OCI-M2 (cell line): ENCODE results near the gene PCSK5.

Source experiments
- DNase-seq: peaks from one replicate; lab custom pipeline; 2025; ENCODE audit not compliant: unreplicated experiment; lab: John Stamatoyannopoulos, UW

The PCSK5 gene

DNA sequence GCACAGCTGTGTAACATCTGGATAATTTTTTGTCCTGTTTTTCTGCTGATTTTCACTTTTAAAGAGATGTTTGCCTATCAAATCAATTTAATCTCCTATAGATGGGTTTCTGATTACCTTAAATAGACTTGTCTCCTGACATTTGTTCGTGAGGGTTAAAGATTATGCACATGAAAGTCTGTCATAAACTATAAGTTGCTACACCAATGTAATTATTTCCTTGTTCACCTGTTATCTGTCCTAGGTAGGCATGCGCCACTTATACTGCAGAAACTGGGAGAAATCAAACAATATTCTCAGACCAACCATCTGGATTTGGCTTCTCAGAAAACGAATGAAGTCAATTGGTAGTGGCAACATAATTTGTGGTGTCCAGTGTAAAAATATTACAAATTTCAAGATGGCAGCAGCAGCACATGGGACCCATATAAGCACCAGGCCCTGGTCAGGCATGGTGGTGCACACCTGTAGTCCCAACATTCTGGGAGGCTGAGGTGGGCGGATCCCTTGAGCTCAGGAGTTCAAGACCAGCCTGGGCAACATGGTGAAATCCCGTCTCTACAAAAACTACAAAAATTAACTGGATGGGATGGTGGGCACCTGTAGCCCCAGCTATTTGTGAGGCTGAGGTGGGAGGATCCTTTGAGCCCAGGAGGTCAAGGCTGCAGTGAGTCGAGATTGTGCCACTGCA lies 483.5 kb downstream of the PCSK5 start:
- no peak for DNase-seq

DNA sequence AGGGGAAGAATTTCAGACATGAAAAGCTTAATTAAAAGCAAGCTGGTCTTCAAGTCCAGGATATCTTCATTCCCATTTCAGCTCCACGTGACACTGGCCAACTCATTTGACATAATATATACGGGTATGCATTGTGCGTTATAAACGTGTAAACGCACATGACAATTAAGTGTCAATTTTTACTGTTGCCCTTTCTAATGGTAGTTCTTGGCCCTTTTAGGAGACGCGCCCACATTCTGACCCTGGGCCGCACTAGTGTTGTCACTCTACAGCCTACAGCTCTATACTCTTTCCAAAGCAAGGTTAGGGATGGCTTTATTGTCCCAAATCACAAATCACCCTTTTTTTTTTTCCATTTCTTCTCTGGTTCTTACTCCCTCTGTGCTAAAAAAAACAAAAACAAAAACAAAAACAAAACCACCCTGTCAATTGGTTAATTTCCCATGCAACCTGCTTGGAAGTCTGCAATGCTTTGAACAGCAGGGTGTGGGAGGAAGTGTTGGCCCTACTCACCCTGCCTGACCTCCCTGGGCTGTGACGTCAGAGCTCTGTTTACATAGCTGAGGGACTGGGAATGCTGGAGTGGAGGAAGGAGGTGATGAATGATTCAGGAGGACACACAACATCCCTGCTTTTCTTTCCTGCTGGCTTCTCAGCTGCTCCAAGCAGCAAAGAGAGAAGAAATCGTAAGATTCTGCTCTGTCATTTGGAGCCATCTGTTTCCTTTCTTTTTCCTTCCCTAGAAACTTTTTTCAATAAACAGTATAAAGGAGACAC lies 484.5 kb downstream of the PCSK5 start:
- no peak for DNase-seq

DNA sequence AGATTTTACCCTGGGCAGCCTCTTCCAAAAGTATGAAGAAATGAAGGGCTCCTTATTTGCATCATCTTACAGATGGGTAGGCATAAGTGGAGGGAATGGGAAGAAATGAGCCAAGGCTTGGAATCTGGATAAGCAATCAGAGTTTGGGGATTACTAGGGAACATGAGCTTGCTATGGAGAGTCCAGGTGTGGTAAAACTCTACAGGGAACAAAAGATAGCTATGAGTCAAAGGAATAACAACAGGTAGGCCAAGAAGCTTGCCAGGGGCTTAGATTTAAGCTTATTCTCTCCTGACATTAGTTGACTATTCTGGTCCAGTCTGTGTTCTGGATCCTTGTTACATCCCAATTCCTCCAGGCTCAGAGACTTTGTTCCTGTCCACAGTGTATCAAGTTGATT lies 487.3 kb downstream of the PCSK5 start:
- no peak for DNase-seq

DNA sequence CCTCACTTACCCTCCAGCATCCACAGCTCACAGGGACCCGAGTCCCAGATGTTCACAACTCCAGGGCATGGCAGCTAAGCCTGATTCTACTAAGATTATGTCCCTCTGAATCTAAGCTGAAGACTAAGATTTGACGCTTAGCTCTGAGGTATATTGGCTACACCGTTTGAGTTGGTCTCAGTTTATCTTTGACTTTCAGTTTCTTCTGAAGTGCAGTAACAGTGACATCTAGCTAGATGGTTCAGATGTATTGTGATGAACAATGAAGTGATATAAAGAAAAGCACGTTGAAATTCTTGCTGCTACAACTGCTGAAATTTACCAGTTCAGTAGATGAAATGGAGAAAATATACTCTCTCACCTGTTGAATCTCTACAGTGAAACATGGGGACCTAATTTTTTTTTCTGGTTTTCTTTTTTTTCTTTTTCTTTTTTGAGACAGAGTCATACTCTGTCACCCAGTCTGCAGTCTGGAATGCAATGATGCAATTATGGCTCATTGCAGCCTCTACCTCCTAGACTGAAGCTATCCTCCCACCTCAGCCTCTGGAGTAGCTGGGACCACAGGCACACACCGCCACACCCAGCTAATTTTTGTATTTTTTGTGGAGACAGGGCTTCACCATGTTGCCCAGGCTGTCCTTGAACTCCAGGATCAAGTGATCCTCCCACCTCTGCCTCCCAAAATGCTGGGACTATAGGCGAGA lies 488.0 kb downstream of the PCSK5 start:
- DNase-seq = no peak

DNA sequence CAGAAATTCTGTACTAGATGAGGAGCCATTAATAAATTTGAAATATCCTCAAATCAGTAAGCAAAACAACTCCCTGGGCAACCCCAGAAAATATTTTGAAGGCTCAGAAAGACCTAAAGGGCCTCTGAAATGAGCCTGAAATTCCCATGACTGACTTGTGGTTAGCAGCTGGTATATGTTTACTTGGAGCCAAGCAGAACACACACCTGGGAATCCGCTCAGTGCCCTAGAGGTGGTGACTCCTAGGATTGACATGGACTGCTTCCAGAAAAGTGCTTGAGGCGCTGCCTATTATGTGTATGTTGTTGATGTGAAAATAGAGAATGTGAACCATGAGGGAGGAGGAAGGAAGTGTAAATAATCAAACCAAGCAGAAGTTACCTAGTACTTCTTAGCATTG lies 489.0 kb downstream of the PCSK5 start:
- no peak for DNase-seq

DNA sequence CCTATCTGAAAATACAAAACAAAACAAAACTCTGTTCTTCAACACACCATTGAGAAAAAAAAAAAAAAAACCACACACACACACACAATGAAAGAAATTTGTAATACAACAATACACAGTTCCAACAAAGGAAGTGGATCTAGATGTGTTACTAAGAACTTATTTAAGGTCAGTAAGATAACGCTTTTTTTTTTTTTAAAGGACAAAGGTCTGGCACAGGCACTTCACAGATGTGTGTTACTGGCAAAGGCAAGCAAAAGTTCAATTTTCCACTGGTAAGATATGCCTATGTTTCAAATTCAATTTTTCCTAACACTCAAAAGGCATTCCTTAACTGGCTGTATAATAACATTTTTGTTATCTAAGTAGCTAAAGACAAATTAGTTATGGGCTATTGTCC lies 500.2 kb downstream of the PCSK5 start:
- no peak for DNase-seq

DNA sequence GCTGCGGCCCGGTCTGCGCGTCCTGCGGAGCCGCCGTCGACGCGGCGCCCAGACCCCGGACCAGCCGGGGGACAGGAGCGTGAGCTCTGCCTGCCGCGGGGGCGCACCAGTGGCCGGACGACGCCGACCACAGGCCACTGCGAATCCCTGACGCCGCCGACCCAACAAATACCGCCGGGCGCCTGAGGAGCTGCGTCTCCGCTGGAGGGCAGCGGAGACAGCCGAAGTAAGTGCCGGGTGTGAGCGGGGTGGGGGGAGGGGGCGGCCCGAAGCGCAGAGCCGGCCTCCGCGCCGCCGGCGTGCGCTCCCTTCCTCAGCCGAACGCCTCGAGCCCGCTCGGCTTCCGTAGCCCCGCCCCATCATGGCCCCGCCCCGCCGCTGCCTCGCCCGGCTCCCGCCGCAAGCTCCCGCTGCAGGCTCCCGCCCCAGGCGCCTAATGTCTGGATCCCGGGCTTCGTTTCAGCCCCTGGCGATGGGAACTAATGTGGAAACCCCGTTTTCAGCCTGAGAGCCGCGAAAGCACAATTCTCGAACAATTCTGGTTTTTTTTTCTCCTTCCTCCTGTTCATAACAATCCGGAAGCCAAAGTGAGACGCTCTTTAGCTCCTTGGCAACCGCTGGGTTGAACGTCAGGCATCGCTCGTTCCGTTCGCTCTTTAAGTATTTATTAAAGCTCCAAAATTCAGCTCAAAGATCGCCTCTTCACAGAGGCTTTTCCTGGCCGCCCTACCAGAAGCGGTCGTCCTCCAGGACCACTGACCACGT lies 503.9 kb downstream of the PCSK5 start, which contains the start of gene RFK:
Gene RFK, minus strand, starts transcription at position 232 of the 765 bp plus-strand sequence. CDS start 255 bp downstream, outside the sequence.
- DNase-seq = no peak

DNA sequence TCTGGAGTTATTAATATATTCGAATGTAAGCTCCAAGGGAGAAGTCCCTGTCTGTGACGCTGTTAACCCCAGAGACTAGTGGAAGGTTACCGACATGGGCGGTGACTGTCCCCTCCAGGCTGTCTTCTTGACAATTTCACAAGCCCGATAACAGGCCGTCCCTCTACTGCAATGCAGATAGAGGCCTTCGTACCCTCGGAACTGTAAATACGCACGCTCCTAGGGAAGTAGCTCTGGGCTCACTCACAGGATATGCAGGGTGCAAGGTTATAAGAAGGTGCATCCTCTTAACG lies 504.4 kb downstream of the PCSK5 start:
- DNase-seq = peak; percentile 57

DNA sequence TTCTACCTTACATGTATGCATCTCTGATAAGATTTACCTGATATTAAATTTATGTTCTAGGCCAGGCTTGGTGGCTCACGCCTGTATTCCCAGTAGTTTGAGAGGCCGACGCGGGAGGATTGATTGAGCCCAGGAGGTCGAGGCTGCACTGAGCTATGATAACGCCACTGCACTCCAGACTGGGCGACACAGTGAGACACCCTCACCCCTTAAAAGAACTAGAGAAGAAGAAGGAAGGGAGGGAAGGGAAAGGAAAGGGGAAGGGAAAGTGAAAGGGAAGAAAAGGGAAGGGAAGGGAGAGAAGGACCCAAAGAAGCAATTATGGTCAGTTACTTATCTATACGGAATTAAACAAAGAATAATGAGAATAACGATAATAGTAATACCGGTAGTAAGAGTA lies 504.9 kb downstream of the PCSK5 start:
- DNase-seq = no peak

DNA sequence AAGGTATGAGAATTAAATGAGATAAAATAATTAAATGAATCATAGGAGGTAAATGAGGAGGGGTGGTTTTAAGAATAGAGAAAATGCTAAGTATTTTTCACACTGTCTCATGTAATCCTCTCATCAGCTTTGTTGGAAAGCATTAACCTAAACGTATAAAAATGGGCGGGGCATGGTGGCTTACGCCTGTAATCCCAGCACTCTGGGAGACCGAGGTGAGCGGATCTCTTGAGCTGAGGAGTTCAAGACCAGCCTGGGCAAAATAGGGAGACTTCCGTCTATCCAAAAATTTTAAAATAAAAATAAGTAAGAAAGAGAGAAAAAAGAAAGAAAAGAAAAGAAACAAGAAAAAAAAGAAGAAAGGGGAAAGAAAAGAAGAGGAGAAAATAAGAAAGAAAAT lies 505.7 kb downstream of the PCSK5 start:
- DNase-seq = no peak

DNA sequence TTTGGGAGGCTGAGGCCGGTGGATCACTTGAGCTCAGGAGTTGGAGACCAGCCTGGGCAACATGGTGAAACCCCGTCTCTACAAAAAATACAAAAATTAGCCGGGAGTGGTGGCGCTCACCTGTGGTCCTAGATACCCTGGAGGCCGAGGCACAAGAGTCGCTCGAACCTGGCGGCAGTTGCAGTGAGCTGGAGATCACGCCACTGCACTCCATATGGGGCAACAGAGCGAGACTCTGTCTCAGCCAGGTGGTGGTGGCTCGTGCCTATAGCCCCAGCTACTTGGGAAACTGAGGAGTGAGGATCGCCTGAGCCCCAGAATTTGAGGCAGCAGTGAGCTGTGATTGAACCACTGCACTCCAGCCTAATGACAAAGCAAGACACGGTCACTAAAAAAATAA lies 506.1 kb downstream of the PCSK5 start:
- DNase-seq = no peak

DNA sequence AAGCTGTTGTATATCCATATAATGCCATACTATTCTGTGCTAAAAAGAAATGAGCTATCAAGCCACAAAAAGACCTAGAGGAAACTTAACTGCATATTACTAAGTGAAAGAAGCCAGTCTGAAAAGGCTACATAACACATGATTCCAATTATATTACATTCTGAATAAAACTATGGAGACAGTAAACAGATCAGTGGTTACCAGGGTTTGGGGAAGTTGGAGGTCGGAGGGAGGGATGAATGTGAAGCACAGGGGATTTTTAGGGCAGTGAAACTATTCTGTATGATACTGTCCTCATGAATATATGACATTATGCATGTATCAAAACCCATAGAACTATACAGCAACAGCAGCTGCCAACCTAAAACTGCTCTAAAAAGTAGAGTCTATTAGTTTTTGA lies 509.4 kb downstream of the PCSK5 start:
- no peak for DNase-seq

DNA sequence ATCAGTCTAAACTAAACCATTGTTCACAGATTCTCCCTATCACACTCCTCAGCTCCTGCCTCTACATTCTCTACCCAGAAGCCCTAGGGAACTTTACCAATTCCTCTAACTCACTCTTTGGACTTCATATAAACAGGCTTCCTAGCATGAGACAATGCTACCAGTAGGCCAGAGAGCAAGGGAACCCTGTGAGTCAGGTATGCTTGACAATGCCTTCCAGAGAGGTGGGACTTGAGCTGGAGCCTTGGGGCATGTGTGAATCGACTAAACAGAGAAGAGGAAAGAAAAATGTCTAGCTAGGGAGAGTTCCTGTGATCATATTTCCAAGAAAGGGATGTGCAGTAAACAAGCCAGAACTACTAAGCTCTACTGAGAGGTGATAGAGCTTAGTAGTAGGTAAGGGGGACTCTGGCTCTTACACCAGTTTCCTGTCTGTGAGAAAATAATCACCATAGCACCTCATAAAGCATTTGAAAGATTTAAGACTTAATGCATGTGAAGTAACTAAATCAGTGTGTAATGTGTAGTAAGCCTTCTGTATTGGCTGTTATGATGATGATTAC lies 510.1 kb downstream of the PCSK5 start:
- no peak for DNase-seq

DNA sequence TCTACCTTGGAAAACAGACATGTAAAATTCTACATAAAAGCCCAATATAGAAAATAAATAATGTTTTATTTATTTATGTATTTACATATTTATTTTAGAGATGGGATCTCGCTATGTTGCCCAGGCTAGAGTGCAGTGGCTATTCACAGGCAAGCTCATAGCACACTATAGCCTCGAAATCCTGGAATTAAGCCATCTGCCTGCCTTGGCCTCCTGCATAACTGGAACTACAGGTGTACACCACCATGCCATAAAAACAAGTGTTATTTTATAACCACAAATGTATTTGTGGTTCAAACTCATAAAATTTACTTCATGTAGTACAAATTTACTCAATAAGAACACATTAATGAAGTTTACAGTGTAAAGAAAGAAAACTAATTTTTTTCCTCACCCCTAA lies 510.7 kb downstream of the PCSK5 start:
- DNase-seq = no peak

DNA sequence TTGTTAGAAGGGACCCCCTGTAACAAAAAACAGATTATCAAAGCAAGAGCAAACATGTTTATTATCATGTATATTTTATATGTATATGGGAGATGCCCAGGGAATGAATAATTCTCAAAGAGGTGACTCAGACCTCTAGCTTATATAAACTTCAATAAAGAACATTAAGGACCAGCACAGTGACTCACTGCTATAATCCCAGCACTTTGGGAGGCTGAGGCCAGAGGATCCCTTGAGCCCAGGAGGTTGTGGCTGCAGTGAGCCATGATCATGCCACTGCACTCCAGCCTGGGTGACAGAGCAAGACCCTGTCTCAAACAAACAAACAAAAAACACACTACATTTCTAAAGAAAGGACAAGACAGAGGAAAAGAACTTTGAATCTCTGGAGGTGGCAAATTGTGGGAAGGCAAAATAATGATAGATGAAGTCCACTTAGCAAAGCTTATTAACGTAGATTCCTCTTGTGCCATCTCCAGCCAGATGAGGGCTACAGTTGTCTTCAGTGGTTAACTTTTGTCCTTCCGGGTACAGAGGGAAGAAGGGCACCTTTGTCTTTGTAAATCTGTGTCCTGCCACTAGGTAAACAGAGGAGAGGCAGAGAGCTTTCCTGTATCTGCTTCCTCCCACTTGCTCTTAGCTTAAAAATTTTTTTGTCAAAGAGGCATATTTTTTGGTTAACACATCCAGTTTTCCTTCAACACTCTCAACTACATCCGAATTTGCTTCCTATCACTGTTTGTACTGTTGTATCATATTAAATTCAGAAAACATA lies 511.3 kb downstream of the PCSK5 start:
- no peak for DNase-seq

DNA sequence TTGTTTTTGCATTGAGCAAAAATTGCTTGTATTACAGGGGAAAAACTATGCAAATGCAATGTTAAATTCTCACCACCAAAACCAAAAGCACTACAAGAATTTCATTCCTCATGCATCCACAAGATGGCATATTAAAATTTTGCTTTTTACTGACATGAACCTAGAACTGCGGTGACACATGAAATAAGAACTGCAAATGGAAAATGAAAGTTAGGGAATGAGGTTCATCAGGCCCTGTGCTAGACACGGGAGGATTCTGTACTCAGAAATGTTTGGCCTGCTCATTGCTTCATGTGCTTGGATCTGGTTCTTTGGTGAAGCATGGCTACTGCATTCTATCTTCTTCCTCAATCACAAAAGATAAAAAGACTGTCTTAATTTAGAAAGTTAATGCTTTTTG lies 512.9 kb downstream of the PCSK5 start:
- no peak for DNase-seq

DNA sequence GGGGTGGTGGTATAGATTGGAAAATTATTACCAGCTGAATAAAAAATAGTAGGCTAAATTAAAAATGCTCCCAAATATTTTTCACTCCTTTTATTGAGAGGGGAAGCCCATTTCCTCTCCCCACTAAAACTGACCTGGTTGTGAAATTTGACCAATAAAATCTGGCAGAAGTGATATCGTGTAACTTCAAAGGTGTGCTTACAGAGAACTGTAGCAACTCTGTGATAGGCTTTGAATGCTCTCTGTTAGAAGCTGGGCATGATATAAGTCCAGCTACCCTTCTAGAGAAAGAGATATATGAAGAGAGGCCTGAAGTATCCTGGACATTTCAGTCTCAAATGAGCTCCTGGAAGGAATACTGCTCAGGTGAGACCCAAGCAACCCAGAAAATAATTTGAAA lies 513.9 kb downstream of the PCSK5 start:
- DNase-seq = no peak

DNA sequence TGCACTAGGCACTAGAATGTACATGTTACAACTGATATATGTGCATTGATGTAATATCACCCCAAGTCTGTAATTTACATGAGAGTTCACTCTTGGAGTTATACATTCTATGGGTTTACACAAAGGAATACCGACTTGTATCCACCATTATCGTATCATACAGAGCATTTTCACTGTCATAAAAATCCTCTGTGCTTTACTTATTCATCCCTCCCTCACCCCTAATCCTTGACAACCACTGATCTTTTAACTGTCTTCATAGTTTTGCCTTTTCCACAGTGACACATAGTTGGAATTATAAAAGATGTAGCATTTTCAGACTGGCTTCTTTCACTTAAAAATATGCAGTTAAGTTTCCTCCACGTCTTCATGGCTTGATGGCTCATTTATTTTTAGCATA lies 514.9 kb downstream of the PCSK5 start:
- DNase-seq = no peak

DNA sequence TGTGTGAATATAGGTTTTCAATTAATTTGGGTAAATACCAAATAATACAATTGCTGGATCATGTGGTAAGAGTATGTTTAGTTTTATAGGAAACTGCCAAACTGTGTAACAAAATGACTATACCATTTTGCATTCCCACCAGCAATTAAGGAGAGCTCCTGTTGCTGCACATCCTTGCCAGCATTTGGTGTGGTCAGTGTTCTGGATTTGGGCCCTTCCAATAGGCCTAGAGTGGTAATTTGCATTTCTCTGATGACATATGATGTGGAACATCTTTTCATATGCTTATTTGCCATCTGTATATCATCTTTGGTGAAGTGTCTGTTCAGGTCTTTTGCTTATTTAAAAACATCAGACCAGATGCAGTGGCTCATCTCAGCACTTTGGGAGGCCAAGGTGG lies 515.4 kb downstream of the PCSK5 start:
- DNase-seq = no peak
